G401 (cell line): ENCODE measurements around the gene CDC42BPG. TPM values are rescaled to one million over a fixed set of nuclear protein-coding genes. Genes with fewer than 3 reads are reported as not detected.
"Not testable (repeated sequence)": the region's sequence is repeated elsewhere in the genome, so short reads cannot be mapped to it uniquely, and the experiment has no call there.

Experiments used
- DNase-seq: peaks from one replicate; pipeline ENCODE4 v3.0.0-alpha.2; 2015; ENCODE audit warnings: low spot score
- in situ Hi-C: cut with HindIII; loops from 2 replicates; pipeline ENCODE4 v1.10.0; 2016; ENCODE audit warnings: low sequenced_read_pairs, mixed read lengths
- total RNA-seq: library from RNA; depleted of rRNA; stranded (reverse); fragments of >200 nt; shearing (Covaris generic); gene quantifications from 2 replicates; pipeline ENCODE4 v1.2.3, GENCODE V29; 2014

CDC42BPG gene
- total RNA-seq, 1 experiment from 2014 or later: 1.6 TPM

- in situ Hi-C loops: no loop called here
- DNase-seq: no peak
Observed at GRCh38 chr11:64829536-64830251, 14.8 kb downstream of the CDC42BPG start.

DNA sequence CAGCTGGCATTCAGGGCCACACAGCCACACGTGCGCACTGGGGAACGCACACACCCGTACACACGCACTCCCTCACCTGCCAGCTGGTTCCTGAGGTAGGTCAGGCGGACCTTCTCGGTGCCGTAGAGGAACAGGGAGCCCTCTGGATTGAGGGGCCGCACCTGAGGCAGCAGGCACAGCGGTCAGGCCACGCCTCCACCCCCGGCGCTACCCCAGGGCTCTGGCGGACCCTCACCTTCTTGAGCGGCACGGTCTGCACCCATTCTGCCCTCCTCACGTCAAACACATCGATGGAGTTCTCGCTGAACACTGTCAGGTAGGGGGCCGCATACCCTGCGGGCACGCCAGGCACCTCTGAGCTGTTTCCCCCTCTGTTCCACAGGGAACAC lies 17.0 kb downstream of the CDC42BPG start:
- no peak for DNase-seq
- in situ Hi-C loops: no loop called here

GRCh38 chr11:64826578-64827450 lies 17.6 kb downstream of the CDC42BPG start:
- in situ Hi-C loops: no loop called here
- no peak for DNase-seq

DNA sequence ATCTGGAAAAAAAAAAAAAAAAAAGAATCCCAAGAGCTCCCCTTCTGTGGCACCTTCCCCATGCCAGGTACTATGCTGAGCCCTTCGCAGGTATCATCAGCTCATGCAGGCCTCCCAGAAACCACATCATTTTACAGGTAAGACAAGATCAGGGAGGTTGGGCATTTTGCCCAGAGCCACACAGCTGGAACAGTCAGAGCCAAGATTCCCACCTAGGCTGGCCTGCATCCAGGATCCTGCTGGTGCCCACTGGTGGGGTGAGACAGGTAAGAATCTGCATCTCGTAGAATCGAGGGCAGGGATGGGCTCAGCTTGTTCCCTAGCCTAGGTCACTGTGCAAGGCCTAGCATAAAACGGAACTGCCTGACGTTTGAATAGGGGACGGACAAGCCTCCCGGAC lies 18.4 kb downstream of the CDC42BPG start:
- DNase-seq: no peak
- in situ Hi-C loops: no loop called here

- in situ Hi-C loops: no loop called here
- DNase-seq: no peak
Observed at GRCh38 chr11:64823568-64824119, 20.8 kb downstream of the CDC42BPG start.

- in situ Hi-C loops: no loop called here
Observed at GRCh38 chr11:64817476-64817875, 27.0 kb downstream of the CDC42BPG start.

GRCh38 chr11:64815433-64815832 lies 29.0 kb downstream of the CDC42BPG start:
- DNase-seq, in situ Hi-C loops: not testable (repeated sequence)

More at GRCh38 chr11:64817476-64817875, 27.0 kb downstream of the CDC42BPG start:
- DNase-seq: no peak

DNA sequence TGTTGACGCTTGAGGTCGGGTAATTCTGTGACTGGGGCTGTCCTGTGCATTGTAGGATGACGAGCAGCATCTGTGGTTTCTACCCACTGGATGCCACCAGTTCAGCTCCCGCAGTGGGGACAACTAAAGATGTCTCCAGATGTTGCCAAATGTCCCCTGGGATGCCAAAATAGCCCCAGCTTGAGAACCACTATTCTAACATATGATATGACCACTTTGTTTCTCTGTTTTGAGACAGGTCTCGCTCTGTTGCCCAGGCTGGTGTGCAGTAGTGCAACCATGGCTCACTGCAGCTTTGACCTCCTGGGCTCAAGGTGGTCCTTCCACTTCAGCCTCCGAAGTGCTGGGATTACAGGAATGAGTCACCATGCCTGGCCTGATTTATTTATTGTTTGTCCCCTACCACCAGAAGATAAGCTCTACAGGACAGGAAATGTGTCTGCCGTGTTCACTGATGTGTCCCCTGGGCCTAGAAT lies 29.7 kb downstream of the CDC42BPG start:
- no peak for DNase-seq
- in situ Hi-C loops: no loop called here

GRCh38 chr11:64813826-64814225 lies 30.6 kb downstream of the CDC42BPG start:
- in situ Hi-C loops: no loop called here
- DNase-seq: no peak

DNA sequence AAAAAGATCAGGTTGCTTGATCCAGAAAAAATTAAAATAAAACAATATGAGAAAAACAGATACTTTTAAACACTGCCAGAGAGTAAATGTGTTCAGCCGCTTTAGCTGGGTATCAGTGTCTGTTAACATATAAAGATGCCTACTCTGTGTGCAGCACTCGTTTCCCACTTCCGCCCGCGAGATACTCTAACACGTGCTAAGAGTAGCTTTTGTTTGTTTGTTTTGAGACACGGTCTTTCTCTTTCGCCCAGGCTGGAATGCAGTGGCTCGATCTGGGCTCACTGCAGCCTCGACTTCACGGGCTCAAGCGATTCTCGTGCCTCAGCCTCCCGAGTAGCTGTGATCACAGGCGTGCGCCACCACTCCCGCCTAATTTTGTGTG lies 33.6 kb downstream of the CDC42BPG start:
- DNase-seq: no peak

GRCh38 chr11:64810271-64810890 lies 34.1 kb downstream of the CDC42BPG start, which contains the start of gene MEN1:
MEN1 (minus strand) TSS chr11:64810551; CDS start chr11:64810109, 442 bp downstream.
- in situ Hi-C loops: no loop called here
- peak; percentile 97 for DNase-seq

More for the DNA sequence above, 33.6 kb downstream of the CDC42BPG start:
- in situ Hi-C loops: no loop called here

DNA sequence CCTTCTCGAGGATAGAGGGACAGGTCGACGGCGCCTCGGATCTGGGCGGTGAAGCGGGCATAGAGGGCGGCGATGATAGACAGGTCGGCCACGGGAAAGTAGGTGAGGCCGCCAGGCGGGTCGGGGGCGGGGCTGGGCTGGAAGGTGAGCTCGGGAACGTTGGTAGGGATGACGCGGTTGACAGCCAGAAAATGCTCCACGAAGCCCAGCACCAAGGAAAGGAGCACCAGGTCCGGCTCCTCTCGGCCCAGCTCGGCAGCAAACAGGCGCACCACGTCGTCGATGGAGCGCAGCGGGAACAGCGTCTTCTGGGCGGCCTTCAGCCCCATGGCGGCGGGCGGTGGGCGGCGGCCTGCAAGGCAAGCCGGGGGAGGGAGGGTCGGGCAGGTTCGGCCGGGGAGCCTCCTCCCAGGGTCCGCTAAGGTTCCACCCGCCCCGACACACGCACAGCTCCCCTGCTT lies 34.6 kb downstream of the CDC42BPG start:
- DNase-seq: no peak
- in situ Hi-C loops: no loop called here

DNA sequence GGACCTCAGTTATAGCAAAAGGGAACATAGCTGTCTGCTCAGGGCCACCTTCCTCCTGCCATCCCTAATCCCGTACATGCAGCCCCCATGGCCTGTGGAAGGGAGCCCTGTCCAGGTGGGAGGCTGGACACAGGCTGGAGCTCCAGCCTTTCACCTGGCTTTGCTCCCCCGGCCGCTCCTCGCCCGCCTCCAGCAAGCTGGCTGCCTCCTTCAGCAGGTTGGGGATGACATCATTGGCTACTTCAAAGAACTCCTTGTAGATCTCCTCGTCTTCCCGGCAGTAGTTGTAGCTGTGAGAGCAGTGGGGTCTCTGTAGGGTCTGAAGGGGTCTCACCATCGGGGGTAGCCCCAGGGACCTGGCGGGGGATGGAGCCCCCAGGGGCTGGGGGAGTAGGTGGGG lies 39.0 kb downstream of the CDC42BPG start:
- no peak for DNase-seq
- in situ Hi-C loops: no loop called here

DNA sequence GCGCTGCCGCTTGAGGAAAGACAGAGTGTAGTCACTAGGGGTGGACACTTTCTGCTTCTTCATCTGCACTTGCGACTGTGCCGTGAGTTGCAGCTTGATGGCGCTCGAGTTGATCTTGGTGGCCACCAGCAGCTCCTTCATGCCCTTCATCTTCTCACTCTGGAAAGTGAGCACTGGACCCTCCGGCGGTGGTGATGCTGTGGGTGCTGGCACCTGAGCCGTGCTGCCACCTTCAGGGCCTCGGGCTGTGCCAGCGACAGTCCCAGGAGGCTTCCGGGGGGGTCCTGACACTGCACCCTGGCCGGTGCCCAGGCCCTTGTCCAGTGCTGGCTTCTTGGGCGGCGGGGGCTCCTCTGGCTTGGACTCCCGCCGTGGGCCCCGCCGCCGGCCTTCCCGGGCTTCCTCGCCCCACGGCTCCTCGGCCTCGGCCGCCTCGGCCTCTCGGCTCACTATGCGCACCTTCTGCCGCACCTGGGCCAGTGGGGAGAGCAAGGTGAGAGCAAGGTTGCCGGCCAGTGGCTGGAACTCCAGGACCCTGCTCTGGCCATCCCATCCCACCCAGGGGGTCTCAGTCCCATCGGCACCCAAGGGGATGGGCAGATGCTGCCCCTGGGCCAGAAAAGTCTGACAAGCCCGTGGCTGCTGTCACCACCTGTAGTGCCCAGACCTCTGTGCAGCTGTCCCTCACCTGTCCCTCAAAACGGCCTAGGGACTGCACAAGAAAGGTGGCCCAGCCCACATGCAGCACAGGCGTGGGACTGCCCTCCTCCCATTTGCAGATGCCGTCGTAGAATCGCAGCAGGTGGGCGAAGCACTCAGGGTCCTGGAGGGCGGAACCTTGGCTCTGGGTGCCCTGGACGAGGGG lies 39.9 kb downstream of the CDC42BPG start:
- peak; percentile 32 for DNase-seq
- in situ Hi-C loops: no loop called here

- DNase-seq: no peak
- in situ Hi-C loops: no loop called here
Observed at GRCh38 chr11:64803846-64804345, 40.6 kb downstream of the CDC42BPG start.

GRCh38 chr11:64803158-64803845 lies 41.2 kb downstream of the CDC42BPG start, which contains the start of gene MAP4K2:
MAP4K2 (minus strand) TSS chr11:64803214; CDS start chr11:64803149, 65 bp downstream.
- in situ Hi-C loops: no loop called here
- peak; percentile 84 for DNase-seq

DNA sequence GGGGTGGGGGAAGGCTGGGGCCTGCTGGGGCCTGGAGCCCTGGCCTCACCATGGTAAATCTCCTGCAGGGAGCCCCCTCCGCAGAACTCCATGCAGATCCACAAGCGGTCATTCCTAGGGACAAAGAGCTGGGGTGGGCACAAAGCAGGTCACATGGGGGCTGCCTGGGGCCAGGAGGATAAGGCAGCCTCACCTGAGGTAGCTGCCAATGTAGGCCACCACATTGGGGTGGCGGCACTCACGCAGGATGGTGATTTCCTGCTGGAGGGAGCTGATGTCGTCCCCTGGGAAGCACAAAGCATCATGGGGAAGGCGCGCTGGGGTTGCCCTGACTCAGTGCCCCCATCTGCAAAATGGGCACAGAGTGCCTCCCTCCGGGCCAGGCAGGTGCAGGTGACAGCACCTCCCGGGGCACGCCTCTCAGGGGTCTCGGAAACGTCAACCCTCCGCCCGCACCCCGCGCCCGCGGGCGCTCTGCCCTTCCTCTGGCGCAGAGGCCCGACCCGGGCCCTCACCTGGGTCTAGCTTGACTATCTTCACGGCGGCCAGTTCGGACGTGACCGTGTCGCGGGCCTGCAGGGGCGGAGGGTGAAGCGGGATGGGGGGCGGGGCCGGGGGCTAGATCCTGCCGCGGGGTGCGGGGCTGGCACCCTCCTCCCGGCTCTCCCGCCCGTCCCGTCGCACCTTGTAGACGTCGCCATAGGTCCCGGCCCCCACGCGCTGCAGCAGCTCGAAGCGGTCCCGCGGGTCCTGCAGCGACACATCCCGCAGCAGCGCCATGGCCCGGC lies 41.9 kb downstream of the CDC42BPG start:
- in situ Hi-C loops: no loop called here
- no peak for DNase-seq
